WTC11 (cell line): Measurements from ENCODE around the gene NKX3-2. TPM values are rescaled to one million over a fixed set of nuclear protein-coding genes. Genes with fewer than 3 reads are reported as not detected.
"Not testable (repeated sequence)": the region's sequence is repeated elsewhere in the genome, so short reads cannot be mapped to it uniquely, and the experiment has no call there.

Source experiments
- ATAC-seq: fragments of 200-7000 bp; cut with Tn5 transposase; 2 replicates; pipeline ENCODE4 v1.10.0; 2021; ENCODE audit warnings: mild to moderate bottlenecking, moderate library complexity
- CTCF ChIA-PET: fragments of 300-600 bp; sonication (Branson Sonifier 250); formaldehyde crosslinking; loops from one replicate; lab custom pipeline; 2021; ENCODE audit warnings: antibody characterized with exemption; lab: Charles Lee
- POLR2A ChIA-PET: fragments of 350-600 bp; sonication (Branson Sonifier 250); formaldehyde crosslinking; loops from one replicate; lab custom pipeline; 2021; ENCODE audit warnings: antibody characterized with exemption; lab: Charles Lee
- DNase-seq: peaks from one replicate; pipeline ENCODE4 v3.0.0; 2021; ENCODE audit warnings: low spot score
- H3K27ac Mint-ChIP-seq: 2 replicates; pipeline ENCODE4 v1.8.0; 2021; ENCODE audit warnings: mixed read lengths
- H3K27me3 Mint-ChIP-seq: 2 replicates; pipeline ENCODE4 v1.8.0; 2021; ENCODE audit warnings: low read depth, mild to moderate bottlenecking, moderate library complexity, mixed read lengths
- H3K36me3 Mint-ChIP-seq: 2 replicates; pipeline ENCODE4 v1.8.0; 2021; ENCODE audit warnings: mixed read lengths
- H3K4me1 Mint-ChIP-seq: 2 replicates; pipeline ENCODE4 v1.8.0; 2022; ENCODE audit warnings: mixed read lengths
- H3K4me3 Mint-ChIP-seq: 2 replicates; pipeline ENCODE4 v1.8.0; 2021; ENCODE audit warnings: mild to moderate bottlenecking, moderate library complexity, mixed read lengths
- H3K9me3 Mint-ChIP-seq: 2 replicates; pipeline ENCODE4 v1.8.0; 2021; ENCODE audit warnings: mixed read lengths
- AR ChIP-seq: fragments of 250-450 bp; sonication (Bioruptor Pico); IDR thresholded peaks from 2 replicates; pipeline ENCODE4 v1.9.0; 2021; ENCODE audit warnings: mild to moderate bottlenecking
- ARID4B ChIP-seq: sonication (generic); formaldehyde crosslinking; IDR thresholded peaks from 2 replicates; pipeline ENCODE4 v1.8.0; 2023; ENCODE audit warnings: missing genetic modification reagents, mild to moderate bottlenecking, borderline replicate concordance
- ATF3 ChIP-seq: sonication (generic); formaldehyde crosslinking; conservative IDR thresholded peaks from 2 replicates; pipeline ENCODE4 v1.8.1; 2022; ENCODE audit warnings: mild to moderate bottlenecking, missing genetic modification reagents
- CREB1 ChIP-seq: sonication (generic); formaldehyde crosslinking; IDR thresholded peaks from 2 replicates; pipeline ENCODE4 v1.8.0; 2023; ENCODE audit warnings: mild to moderate bottlenecking, missing genetic modification reagents
- CREM ChIP-seq: sonication (generic); formaldehyde crosslinking; IDR thresholded peaks from 2 replicates; pipeline ENCODE4 v1.8.1; 2022; ENCODE audit warnings: mild to moderate bottlenecking, missing genetic modification reagents, moderate library complexity
- CTCF ChIP-seq: fragments of 200-600 bp; IDR thresholded peaks from 2 replicates; pipeline ENCODE4 v1.8.0; 2022; ENCODE audit warnings: antibody characterized with exemption
- FOXJ3 ChIP-seq: sonication (generic); formaldehyde crosslinking; IDR thresholded peaks from 2 replicates; pipeline ENCODE4 v1.9.0; 2021; ENCODE audit warnings: missing genetic modification reagents, mild to moderate bottlenecking, borderline replicate concordance
- GABPB1 ChIP-seq: sonication (generic); formaldehyde crosslinking; IDR thresholded peaks from 2 replicates; pipeline ENCODE4 v1.8.1; 2023; ENCODE audit warnings: mild to moderate bottlenecking, missing genetic modification reagents
- GRHL2 ChIP-seq: fragments of 250-450 bp; sonication (Bioruptor Pico); IDR thresholded peaks from 2 replicates; pipeline ENCODE4 v1.8.0; 2022; ENCODE audit warnings: mild to moderate bottlenecking, moderate library complexity; ENCODE audit not compliant: insufficient replicate concordance, severe bottlenecking
- IRF1 ChIP-seq: sonication (generic); formaldehyde crosslinking; IDR thresholded peaks from 2 replicates; pipeline ENCODE4 v1.8.0; 2023; ENCODE audit warnings: missing genetic modification reagents
- IRF2 ChIP-seq: sonication (generic); formaldehyde crosslinking; IDR thresholded peaks from 2 replicates; pipeline ENCODE4 v1.8.0; 2022; ENCODE audit warnings: low read depth, missing genetic modification reagents, borderline replicate concordance
- JAZF1 ChIP-seq: fragments of 250-450 bp; sonication (Bioruptor Pico); IDR thresholded peaks from 2 replicates; pipeline ENCODE4 v1.9.0; 2021; ENCODE audit warnings: moderate library complexity, mild to moderate bottlenecking, inconsistent platforms
- NFE2L1 ChIP-seq: sonication (generic); formaldehyde crosslinking; IDR thresholded peaks from 2 replicates; pipeline ENCODE4 v1.8.1; 2023; ENCODE audit warnings: missing genetic modification reagents
- RELA ChIP-seq: sonication (generic); formaldehyde crosslinking; IDR thresholded peaks from 2 replicates; pipeline ENCODE4 v1.8.1; 2022; ENCODE audit warnings: missing genetic modification reagents, mild to moderate bottlenecking, borderline replicate concordance
- SMAD4 ChIP-seq: sonication (generic); formaldehyde crosslinking; IDR thresholded peaks from 2 replicates; pipeline ENCODE4 v1.8.0; 2022; ENCODE audit warnings: mild to moderate bottlenecking, missing genetic modification reagents
- TCF7 ChIP-seq: sonication (generic); formaldehyde crosslinking; IDR thresholded peaks from 2 replicates; pipeline ENCODE4 v1.8.0; 2022; ENCODE audit warnings: mild to moderate bottlenecking, low read depth, missing genetic modification reagents, moderate library complexity
- TP53 ChIP-seq: sonication (generic); formaldehyde crosslinking; IDR thresholded peaks from 2 replicates; pipeline ENCODE4 v1.8.1; 2023; ENCODE audit warnings: mild to moderate bottlenecking, missing genetic modification reagents
- USF2 ChIP-seq: sonication (generic); formaldehyde crosslinking; IDR thresholded peaks from 2 replicates; pipeline ENCODE4 v1.8.1; 2023; ENCODE audit warnings: mild to moderate bottlenecking, missing genetic modification reagents, moderate library complexity
- ZNF425 ChIP-seq: fragments of 250-450 bp; sonication (Bioruptor Pico); conservative IDR thresholded peaks from 2 replicates; pipeline ENCODE4 v1.9.0; 2021; ENCODE audit warnings: mild to moderate bottlenecking
- total RNA-seq: library from RNA; stranded (reverse); gene quantifications from 3 replicates; pipeline ENCODE4 v1.2.3, GENCODE V29; 2021

NKX3-2 gene
- total RNA-seq, 1 experiment from 2014 or later = 0.07 TPM

- DNase-seq (no peak), ATAC-seq (no peak)
- H3K4me3 Mint-ChIP-seq = no peak overlapping the region
- H3K27me3 Mint-ChIP-seq = peaks cover 7% of the 10 kb centered on the region; the same call in 1 of the 2 replicates
- H3K36me3 Mint-ChIP-seq = no peaks in the 10 kb centered on the region
- POLR2A ChIA-PET = no interaction called here
- H3K4me1 Mint-ChIP-seq = no peaks in the 10 kb centered on the region
- CTCF ChIA-PET = interaction anchor here (1.2 kb wide), 1 partner anchor 20 kb away, joined by 3 read pairs; no protein-coding TSS in a partner anchor
- no peak overlapping the region for H3K27ac Mint-ChIP-seq
- no peak for TF ChIP-seq IRF1 (CRISPR knock-in tag)
- no peak for TF ChIP-seq GRHL2 (CRISPR knock-in tag)
- TF ChIP-seq NFE2L1 (CRISPR knock-in tag) = no peak
- no peak for TF ChIP-seq CREB1 (CRISPR knock-in tag)
- no peak for TF ChIP-seq USF2
- TF ChIP-seq, all 79 proteins: peak for 0
- H3K9me3 Mint-ChIP-seq = peaks cover 6% of the 10 kb centered on the region; the same call in 1 of the 2 replicates
These were observed 17.4 kb upstream of the NKX3-2 start for GRCh38 chr4:13561673-13562072.

- CTCF ChIA-PET, DNase-seq, H3K27me3 Mint-ChIP-seq, POLR2A ChIA-PET, H3K4me3 Mint-ChIP-seq, H3K27ac Mint-ChIP-seq, H3K4me1 Mint-ChIP-seq, ATAC-seq, H3K9me3 Mint-ChIP-seq, H3K36me3 Mint-ChIP-seq: not testable (repeated sequence)
These were observed 15.8 kb upstream of the NKX3-2 start for GRCh38 chr4:13560111-13560510.

- ATAC-seq (no peak), DNase-seq (no peak)
- Mint-ChIP-seq H3K27me3 (peaks cover 9% of the 10 kb centered on the region; the same call in 1 of the 2 replicates), H3K36me3 (no peaks in the 10 kb centered on the region), H3K4me3 (no peak overlapping the region), H3K27ac (no peak overlapping the region), H3K4me1 (no peaks in the 10 kb centered on the region), H3K9me3 (peaks cover 6% of the 10 kb centered on the region; the same call in 1 of the 2 replicates)
- ChIA-PET POLR2A (no interaction called here), CTCF (no interaction called here)
- TF ChIP-seq ATF3 (CRISPR knock-in tag) (no peak), RELA (CRISPR knock-in tag) (no peak), JAZF1 (CRISPR knock-in tag) (no peak), TP53 (no peak), ARID4B (CRISPR knock-in tag) (no peak), SMAD4 (CRISPR knock-in tag) (no peak), TCF7 (CRISPR knock-in tag) (no peak), CREM (no peak), ZNF425 (CRISPR knock-in tag) (no peak), CTCF (no peak), AR (no peak), FOXJ3 (CRISPR knock-in tag) (no peak), GABPB1 (no peak), IRF2 (CRISPR knock-in tag) (no peak)
These were observed 15.1 kb upstream of the NKX3-2 start for GRCh38 chr4:13559413-13559812.
